ENCODE data around the gene SCARF1. TPM values are rescaled to one million over a fixed set of nuclear protein-coding genes. Genes with fewer than 3 reads are reported as not detected.

The SCARF1 gene
- total RNA-seq, 2 experiments from 2014 or later = 0.19 to 0.29 TPM

DNA sequence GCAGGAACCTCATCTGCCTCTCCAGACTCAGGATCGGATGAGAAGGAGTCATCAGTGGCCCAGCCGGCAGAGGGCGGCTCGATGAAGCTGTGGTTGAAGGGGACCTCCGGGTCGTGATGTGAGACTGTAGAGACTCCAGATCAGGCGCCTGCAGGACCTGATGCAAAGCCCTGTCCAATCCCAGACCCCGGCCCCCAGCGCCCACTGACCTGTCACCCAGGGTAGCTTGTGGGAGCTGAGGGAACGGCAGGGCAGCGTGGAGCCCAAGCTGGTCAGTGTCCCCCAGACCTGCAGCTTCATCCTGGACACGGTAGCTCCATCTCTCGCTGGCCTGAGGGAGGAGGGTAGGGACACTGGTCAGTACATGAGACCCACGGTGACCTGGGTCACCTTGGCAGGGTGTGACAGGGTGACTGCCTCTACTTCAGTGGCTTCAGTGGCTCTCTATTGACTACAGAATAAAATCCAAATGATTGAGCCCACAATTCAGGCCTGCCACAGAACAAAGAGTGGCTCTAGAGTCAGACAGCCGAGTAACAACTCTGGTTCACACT lies 8.7 kb downstream of the SCARF1 start:
- Histone ChIP-seq H3K79me2 (ENCODE audit: insufficient read depth, low read depth, low read length) (no peaks in the 10 kb centered on the region), H3K4me3 (ENCODE audit: low read depth, low read length, poor library complexity, severe bottlenecking) (no peak overlapping the region), H3K27ac (ENCODE audit: low read depth, low read length, poor library complexity, severe bottlenecking) (no peak overlapping the region), H3K9me3 (ENCODE audit: low read length) (no peaks in the 10 kb centered on the region), H4K20me1 (ENCODE audit: insufficient read depth, low read length) (no peaks in the 10 kb centered on the region), H2AFZ (ENCODE audit: low read length) (no peak overlapping the region), H3K4me1 (ENCODE audit: insufficient read depth, low read length, poor library complexity, severe bottlenecking) (peaks cover 15% of the 10 kb centered on the region), H3K36me3 (ENCODE audit: insufficient read depth, low read length) (no peaks in the 10 kb centered on the region), H3K4me2 (ENCODE audit: low read length) (no peak overlapping the region), H3K9me2 (ENCODE audit: insufficient read depth, low read length) (no peaks in the 10 kb centered on the region)
- TF ChIP-seq EZH2phosphoT487 (IDR thresholded peaks at IDR 0.05; ENCODE audit: borderline replicate concordance, low read depth, low read length) = no peak
- TF ChIP-seq, protein P1, sequence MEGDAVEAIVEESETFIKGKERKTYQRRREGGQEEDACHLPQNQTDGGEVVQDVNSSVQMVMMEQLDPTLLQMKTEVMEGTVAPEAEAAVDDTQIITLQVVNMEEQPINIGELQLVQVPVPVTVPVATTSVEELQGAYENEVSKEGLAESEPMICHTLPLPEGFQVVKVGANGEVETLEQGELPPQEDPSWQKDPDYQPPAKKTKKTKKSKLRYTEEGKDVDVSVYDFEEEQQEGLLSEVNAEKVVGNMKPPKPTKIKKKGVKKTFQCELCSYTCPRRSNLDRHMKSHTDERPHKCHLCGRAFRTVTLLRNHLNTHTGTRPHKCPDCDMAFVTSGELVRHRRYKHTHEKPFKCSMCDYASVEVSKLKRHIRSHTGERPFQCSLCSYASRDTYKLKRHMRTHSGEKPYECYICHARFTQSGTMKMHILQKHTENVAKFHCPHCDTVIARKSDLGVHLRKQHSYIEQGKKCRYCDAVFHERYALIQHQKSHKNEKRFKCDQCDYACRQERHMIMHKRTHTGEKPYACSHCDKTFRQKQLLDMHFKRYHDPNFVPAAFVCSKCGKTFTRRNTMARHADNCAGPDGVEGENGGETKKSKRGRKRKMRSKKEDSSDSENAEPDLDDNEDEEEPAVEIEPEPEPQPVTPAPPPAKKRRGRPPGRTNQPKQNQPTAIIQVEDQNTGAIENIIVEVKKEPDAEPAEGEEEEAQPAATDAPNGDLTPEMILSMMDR (conservative IDR thresholded peaks at IDR 0.05; ENCODE audit: low read length) = no peak
- BruUV-seq (replicated peaks) = no TSS peak
- POLR2A ChIA-PET = no interaction called here
- CTCF ChIA-PET (ENCODE audit: unreplicated experiment) = no interaction called here
- no peak for DNase-seq (ENCODE audit: low spot score)
- intact Hi-C loops (cut with micrococcal nuclease; ENCODE audit: unreplicated experiment) = no loop called here

DNA sequence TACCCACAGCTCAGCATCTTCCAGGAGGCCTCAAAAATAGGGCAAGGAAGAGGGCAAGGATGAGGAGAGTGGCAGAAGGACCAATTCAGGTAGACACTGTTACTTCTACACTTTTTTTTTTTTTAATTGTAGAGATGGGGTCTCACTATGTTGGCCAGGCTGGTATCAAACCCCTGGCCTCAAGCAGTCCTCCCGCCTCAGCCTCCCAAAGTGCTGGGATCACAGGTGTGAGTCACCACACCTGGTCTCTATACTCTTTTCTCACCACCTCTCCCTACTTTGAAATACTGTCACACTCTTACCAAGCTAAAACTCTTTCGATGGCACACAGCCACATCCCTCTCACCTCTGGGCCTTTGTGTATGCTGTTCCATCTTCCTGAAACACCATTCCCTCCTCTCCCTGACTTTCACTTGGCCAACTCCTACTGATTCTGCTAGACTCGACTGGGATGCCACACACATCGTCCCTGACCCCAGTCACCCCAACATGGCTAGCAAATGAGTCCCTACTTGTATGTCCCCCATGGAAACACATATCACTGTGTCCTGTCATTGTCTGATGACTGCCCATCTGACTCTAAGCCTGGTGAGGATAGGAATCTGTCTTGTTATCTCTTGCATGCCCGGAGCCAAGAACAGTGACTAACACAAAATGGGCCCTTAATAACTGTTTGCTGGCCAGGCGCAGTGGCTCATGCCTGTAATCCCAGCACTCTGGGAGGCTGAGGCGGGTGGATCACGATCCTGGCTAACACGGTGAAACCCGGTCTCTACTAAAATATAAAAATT lies 9.7 kb downstream of the SCARF1 start:
- BruUV-seq (replicated peaks) = no TSS peak
- no peak for DNase-seq (ENCODE audit: low spot score)
- no peaks in the 10 kb centered on the region for H3K36me3 ChIP-seq (ENCODE audit: insufficient read depth, low read length)
- no peak overlapping the region for H3K4me2 ChIP-seq (ENCODE audit: low read length)
- ChIA-PET CTCF (ENCODE audit: unreplicated experiment) (interaction anchor here (0.5 kb wide), 1 partner anchor 61 kb away, joined by 4 read pairs; no protein-coding TSS in a partner anchor), POLR2A (no interaction called here)
- TF ChIP-seq, protein P1 (conservative IDR thresholded peaks at IDR 0.05; ENCODE audit: low read length) = no peak
- no peak for TF ChIP-seq EZH2phosphoT487 (IDR thresholded peaks at IDR 0.05; ENCODE audit: borderline replicate concordance, low read depth, low read length)
- no peak overlapping the region for H2AFZ ChIP-seq (ENCODE audit: low read length)
- no peaks in the 10 kb centered on the region for H3K9me2 ChIP-seq (ENCODE audit: insufficient read depth, low read length)
- H3K27ac ChIP-seq (ENCODE audit: low read depth, low read length, poor library complexity, severe bottlenecking) = no peak overlapping the region
- H3K9me3 ChIP-seq (ENCODE audit: low read length) = no peaks in the 10 kb centered on the region
- H3K4me1 ChIP-seq (ENCODE audit: insufficient read depth, low read length, poor library complexity, severe bottlenecking) = peaks cover 24% of the 10 kb centered on the region
- intact Hi-C loops (cut with micrococcal nuclease; ENCODE audit: unreplicated experiment) = no loop called here
- H3K79me2 ChIP-seq (ENCODE audit: insufficient read depth, low read depth, low read length) = no peaks in the 10 kb centered on the region
- no peak overlapping the region for H3K4me3 ChIP-seq (ENCODE audit: low read depth, low read length, poor library complexity, severe bottlenecking)
- H4K20me1 ChIP-seq (ENCODE audit: insufficient read depth, low read length) = no peaks in the 10 kb centered on the region

All from OCI-LY7 (cell line).